ENCODE data around the gene SPTLC3. TPM values are rescaled to one million over a fixed set of nuclear protein-coding genes. Genes with fewer than 3 reads are reported as not detected.

The SPTLC3 gene
- total RNA-seq, 1 donor from 2014 or later: 0.95 TPM

- intact Hi-C loops (cut with micrococcal nuclease): no loop called here
These were observed 121.9 kb downstream of the SPTLC3 start for GRCh38 chr20:13130707-13131103.

DNA sequence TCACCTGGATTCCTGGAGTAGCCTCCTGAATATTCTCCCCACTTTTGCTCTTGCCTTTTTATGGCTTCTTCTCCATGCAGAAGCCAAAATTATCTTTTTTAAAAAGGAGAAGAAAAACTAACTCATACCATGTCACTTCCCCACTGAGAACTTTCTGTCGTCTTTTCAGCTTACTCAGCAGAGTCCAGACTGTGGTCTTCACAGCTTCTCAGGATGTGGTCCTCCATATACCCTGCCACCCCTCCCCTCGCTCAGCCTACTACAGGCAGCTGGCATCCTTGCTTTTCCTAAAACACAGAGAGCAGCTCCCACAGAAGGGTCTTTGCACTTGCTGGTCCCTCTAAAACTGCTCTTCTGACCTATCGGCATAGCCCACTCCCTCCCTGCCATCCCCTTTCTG lies 122.9 kb downstream of the SPTLC3 start:
- intact Hi-C loops (cut with micrococcal nuclease): no loop called here

DNA sequence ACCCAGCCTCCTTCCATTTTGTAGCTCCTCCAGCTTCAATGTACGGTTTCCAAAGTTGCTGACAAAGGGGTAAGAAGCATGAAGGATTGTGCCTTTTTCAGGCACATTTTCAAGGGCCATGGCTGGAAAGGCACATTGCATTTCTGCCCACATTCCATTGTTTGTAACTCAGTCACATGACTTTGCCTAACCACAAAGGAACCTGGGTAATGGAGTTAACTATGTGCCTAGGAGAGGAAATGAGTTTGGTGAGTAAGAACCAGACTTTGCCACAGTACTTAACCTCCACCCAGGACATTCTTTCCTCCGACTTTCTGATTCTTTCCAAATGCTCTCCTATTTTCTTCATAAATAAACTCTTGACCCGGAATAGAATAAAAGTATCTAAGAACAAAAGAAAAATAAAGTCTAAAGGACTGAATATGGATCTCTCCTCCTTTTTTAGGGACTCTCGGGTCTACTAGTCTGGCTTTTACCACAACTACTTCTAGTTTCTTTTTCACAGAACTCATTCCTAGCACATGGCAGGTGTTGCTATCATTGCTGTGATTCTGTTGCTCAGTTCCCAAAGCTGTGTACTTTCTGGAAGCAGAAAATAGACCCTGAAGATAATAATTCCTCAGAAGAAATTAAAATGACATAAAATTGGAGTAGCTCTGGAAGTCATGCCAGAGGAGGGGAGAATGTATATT lies 130.8 kb downstream of the SPTLC3 start:
- intact Hi-C loops (cut with micrococcal nuclease): no loop called here

GRCh38 chr20:13140201-13140600 lies 131.4 kb downstream of the SPTLC3 start:
- intact Hi-C loops (cut with micrococcal nuclease): no loop called here

- intact Hi-C loops (cut with micrococcal nuclease): no loop called here
These were observed 132.0 kb downstream of the SPTLC3 start for GRCh38 chr20:13140775-13141174.

DNA sequence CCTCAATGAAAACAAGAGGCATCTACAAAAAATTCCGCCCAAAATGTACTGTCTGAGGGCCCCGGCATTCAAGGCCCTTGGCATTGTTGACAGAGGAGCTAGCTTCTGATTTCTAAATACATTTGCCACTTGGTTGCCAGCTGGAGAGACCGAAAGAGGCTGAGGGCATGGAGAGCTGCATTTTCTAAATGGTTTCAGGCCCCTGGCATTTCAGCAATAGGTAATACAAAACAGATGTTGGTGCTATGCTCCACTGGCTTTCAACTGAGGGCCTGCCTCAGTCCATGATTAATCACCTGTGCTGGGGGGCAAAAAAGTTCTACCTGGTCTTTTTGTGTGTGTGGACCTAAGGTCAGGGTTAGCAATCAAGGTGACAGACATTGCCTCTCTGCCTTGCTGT lies 132.8 kb downstream of the SPTLC3 start:
- intact Hi-C loops (cut with micrococcal nuclease): no loop called here

DNA sequence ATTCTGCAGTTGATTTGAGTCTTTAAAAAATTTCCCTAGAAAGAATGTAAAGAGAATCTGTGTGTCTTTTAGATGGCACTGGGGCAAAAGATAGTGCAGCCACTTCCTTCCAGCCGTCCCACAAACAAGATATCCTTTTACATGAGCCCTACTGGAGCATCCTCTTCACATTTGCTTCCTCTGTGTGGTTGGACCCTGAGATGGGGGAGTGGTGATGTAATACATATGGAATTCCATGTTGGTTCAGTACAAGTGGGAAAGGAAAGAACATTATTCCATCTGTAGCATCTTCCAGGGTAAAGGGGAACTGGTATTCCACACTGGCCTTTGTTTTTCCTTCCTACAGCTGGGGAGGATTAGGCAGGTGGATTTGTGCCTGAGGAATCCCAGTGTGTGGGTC lies 133.4 kb downstream of the SPTLC3 start:
- intact Hi-C loops (cut with micrococcal nuclease): no loop called here

DNA sequence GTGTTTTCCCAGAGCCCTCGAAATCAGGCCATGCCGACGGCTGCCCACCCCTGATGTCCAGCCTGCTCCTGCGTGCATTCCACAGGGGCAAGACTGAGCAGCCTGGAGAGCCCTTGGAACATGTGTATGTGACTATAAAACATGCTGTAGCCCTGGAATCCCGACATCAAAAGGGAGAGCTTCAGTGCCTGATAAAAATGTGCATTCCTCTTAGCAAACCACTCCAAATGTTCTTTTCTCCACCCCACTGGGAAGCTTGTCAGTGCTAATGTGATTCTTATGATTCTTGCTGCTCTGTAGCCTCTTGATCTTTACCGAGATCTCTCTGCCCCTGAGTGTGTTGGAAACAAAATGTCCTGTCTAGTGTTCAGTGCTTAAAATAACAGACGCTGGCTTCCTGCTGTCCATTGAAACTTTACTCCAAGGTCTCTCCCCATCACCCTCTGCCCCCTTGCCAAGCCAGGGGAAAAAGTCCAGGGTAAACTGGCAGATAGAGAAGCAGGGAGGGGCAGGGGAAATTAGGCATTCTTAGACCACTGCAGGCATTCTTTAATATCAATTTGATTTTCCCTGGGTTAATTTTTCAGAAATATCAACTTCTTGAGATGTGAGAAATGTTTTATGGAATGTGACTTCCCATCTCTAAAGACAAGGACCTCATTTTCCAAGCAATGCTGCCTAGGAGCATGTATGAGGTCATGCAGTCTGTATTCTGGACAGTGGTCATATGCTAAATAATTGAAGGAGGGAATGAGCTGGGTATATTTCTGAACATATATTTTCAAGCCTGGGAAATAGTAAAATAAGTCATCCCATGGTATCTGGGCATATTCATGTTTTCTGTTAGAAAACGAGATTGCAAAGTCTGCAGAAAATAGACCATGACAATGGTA lies 138.5 kb downstream of the SPTLC3 start:
- intact Hi-C loops (cut with micrococcal nuclease): no loop called here

- intact Hi-C loops (cut with micrococcal nuclease): no loop called here
These were observed 139.2 kb downstream of the SPTLC3 start for GRCh38 chr20:13147971-13148370.

GRCh38 chr20:13148402-13148801 lies 139.6 kb downstream of the SPTLC3 start:
- intact Hi-C loops (cut with micrococcal nuclease): no loop called here

GRCh38 chr20:13148961-13149360 lies 140.2 kb downstream of the SPTLC3 start:
- intact Hi-C loops (cut with micrococcal nuclease): no loop called here

GRCh38 chr20:13149371-13150105 lies 140.8 kb downstream of the SPTLC3 start:
- intact Hi-C loops (cut with micrococcal nuclease): no loop called here

- intact Hi-C loops (cut with micrococcal nuclease): no loop called here
These were observed 149.6 kb downstream of the SPTLC3 start for GRCh38 chr20:13158369-13158768.

DNA sequence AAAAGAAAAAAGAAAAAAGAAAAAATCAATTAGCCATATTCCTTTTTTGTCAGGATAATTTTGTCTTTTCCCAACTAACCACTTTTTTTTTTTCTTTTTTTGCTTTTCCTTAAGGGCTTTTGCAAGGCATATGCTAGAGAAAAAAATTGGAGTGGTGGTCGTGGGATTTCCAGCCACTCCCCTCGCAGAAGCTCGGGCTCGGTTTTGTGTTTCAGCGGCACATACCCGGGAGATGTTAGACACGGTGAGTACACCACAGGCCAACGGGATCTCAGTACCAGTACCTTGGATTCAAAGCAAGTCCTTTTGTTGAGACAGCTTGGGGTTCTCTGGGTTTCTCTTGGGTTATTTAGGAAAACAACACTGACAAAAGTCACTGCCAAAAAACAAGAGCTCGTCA lies 151.1 kb downstream of the SPTLC3 start:
- intact Hi-C loops (cut with micrococcal nuclease): no loop called here

- intact Hi-C loops (cut with micrococcal nuclease): no loop called here
These were observed 156.4 kb downstream of the SPTLC3 start for GRCh38 chr20:13165203-13165602.

- intact Hi-C loops (cut with micrococcal nuclease): no loop called here
These were observed 157.2 kb downstream of the SPTLC3 start for GRCh38 chr20:13166011-13166410.

GRCh38 chr20:13166437-13166836 lies 157.7 kb downstream of the SPTLC3 start:
- intact Hi-C loops (cut with micrococcal nuclease): no loop called here

- intact Hi-C loops (cut with micrococcal nuclease): no loop called here
These were observed 160.3 kb downstream of the SPTLC3 start for GRCh38 chr20:13169086-13169485.

DNA sequence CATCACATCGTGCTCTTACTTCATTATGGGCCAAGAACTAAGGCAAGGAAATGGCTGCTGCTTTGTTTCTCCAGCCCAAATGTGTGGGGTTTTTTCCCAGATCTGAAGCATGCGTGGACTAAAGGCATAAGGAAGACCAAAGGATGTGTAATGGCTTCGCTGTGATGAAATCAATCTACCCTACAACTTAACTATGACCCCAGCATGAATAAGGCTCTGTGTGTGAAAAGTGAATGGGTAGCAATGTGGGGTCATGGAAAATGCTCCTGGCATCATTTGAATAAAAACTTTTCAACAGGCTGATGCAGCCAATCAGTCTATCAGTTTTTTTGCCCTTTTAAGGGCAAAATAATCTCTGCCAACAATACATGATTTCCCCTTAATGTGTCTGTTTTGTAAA lies 162.0 kb downstream of the SPTLC3 start:
- intact Hi-C loops (cut with micrococcal nuclease): no loop called here

- intact Hi-C loops (cut with micrococcal nuclease): no loop called here
These were observed 164.4 kb downstream of the SPTLC3 start for GRCh38 chr20:13173201-13173600.

DNA sequence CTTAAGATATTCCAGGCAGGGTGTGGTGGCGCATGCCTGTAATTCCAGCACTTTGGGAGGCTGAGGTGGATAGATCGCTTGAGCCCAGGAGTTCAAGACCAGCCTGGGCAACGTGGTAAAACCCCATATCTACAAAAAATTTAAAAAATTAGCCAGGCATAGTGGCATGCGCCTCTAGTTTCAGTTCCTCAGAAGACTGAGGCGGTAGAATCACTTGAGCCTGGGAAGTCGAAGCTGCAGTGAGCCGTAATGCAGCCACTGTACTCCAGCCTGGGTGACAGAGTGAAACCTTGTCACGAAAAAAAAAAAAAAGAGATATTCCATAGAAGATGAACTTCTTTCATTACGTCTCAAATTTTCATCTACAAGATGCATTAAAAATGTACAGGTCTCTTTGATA lies 165.6 kb downstream of the SPTLC3 start:
- intact Hi-C loops (cut with micrococcal nuclease): no loop called here

Measured in T-helper 2 cell treated with Interferon-gamma antibody and Interleukin-4, amounts not matched to agents 100 ng/mL and 5 ng/mL, for 36 hours (primary cell).